ENCODE data around the gene IRF9. TPM values are rescaled to one million over a fixed set of nuclear protein-coding genes. Genes with fewer than 3 reads are reported as not detected.

The IRF9 gene
- total and polyA plus RNA-seq, 2 of the 13 experiments (the other 11 are each of a cell fraction or from before 2014, with no cell fraction given), result 14.9 to 49.7 TPM

DNA sequence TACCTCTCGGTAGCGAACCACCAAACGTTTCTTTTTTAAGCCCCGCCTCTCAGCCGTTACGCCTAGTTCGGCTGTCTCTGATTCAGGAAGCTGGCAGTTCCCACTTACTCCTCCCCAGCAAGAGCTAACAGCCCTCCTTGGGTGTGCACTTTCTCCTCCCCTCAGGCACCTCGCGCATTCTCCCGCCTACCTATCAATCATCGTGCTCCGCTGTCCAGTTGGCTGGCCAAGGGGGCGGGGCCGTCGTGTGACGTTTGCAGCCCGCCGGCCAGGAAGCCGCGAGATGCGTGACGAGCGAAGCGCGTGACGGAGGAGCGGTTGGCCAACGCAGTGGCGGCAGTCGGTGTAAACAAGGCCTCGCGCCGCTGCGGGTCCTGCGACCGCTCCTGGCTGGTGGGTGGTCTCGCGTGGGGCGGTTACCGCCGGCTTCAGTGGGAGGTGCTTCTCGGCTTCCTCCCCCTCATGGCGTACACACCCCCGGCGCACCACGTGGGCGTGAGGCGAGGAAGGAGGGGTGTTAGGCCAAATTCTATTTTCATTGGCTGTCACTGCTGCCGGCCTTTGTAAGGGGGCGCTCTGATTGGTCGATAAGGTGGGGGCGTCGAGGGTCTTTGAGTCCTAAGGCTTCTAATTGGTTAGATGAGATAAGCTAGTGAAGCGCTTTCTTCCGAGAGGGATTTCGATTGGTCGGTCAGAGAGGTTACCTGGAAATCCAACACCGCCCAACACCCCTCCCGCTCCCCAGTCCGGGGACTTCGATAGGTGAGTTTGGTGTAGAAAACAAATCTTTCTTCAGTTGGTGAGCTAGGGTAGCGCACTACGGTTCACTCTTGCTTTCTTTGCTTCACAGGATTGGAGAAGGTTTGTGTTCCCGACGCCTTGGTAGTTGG lies 46.3 kb upstream of the IRF9 start, which contains the start of the genes DCAF11 and NRL (continued):
- TF ChIP-seq, protein P1, sequence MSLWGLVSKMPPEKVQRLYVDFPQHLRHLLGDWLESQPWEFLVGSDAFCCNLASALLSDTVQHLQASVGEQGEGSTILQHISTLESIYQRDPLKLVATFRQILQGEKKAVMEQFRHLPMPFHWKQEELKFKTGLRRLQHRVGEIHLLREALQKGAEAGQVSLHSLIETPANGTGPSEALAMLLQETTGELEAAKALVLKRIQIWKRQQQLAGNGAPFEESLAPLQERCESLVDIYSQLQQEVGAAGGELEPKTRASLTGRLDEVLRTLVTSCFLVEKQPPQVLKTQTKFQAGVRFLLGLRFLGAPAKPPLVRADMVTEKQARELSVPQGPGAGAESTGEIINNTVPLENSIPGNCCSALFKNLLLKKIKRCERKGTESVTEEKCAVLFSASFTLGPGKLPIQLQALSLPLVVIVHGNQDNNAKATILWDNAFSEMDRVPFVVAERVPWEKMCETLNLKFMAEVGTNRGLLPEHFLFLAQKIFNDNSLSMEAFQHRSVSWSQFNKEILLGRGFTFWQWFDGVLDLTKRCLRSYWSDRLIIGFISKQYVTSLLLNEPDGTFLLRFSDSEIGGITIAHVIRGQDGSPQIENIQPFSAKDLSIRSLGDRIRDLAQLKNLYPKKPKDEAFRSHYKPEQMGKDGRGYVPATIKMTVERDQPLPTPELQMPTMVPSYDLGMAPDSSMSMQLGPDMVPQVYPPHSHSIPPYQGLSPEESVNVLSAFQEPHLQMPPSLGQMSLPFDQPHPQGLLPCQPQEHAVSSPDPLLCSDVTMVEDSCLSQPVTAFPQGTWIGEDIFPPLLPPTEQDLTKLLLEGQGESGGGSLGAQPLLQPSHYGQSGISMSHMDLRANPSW (CRISPR knock-in tag; IDR thresholded peaks at IDR 0.05; ENCODE audit: borderline replicate concordance), result no peak; the same call in 1 of the 2 replicates
- TF ChIP-seq ZNF329 (CRISPR knock-in tag; IDR thresholded peaks at IDR 0.05; ENCODE audit: low read depth) (peak; percentile 26; the same call in 1 of the 2 replicates), GATAD2A (CRISPR knock-in tag; IDR thresholded peaks at IDR 0.05) (peak; percentile 89; the same call in 1 of the 2 replicates), SRY (CRISPR knock-in tag; IDR thresholded peaks at IDR 0.05) (no peak), MTA3 (CRISPR knock-in tag; IDR thresholded peaks at IDR 0.05) (no peak), ZNF841 (CRISPR knock-in tag; IDR thresholded peaks at IDR 0.05; ENCODE audit: borderline replicate concordance) (no peak), ZNF883 (CRISPR knock-in tag; IDR thresholded peaks at IDR 0.05; ENCODE audit: not compliant biosample characterization) (peak; percentile 99), DMAP1 (CRISPR knock-in tag; IDR thresholded peaks at IDR 0.05) (peak; percentile 100), ZC3H4 (CRISPR knock-in tag; IDR thresholded peaks at IDR 0.05; ENCODE audit: borderline replicate concordance) (peak; percentile 98), ZBTB20 (CRISPR knock-in tag; IDR thresholded peaks at IDR 0.05; ENCODE audit: borderline replicate concordance, low read depth) (peak; percentile 96), KMT2B (CRISPR knock-in tag; IDR thresholded peaks at IDR 0.05) (peak; percentile 96), ZFY (CRISPR knock-in tag; IDR thresholded peaks at IDR 0.05) (peak; percentile 93), FOXP1 (IDR thresholded peaks at IDR 0.05) (no peak; the same call in 1 of the 2 replicates), FOXP1 (CRISPR knock-in tag; IDR thresholded peaks at IDR 0.05) (peak; percentile 5; the same call in 1 of the 2 replicates), PAF1 (CRISPR knock-in tag; IDR thresholded peaks at IDR 0.05) (peak; percentile 76; the same call in 1 of the 2 replicates), ZFP41 (CRISPR knock-in tag; IDR thresholded peaks at IDR 0.05; ENCODE audit: borderline replicate concordance) (peak; percentile 95; the same call in 1 of the 2 replicates), ZSCAN31 (CRISPR knock-in tag; IDR thresholded peaks at IDR 0.05; ENCODE audit: low read depth) (peak; percentile 96), KLF16 (CRISPR knock-in tag; IDR thresholded peaks at IDR 0.05) (peak in 1 of 2 experiments; percentile 99; a peak in 2 of 4 replicates), ZNF446 (CRISPR knock-in tag; IDR thresholded peaks at IDR 0.05) (no peak), KLF15 (CRISPR knock-in tag; IDR thresholded peaks at IDR 0.05; ENCODE audit: borderline replicate concordance) (peak; percentile 97), HOXA7 (CRISPR knock-in tag; IDR thresholded peaks at IDR 0.05) (no peak), SRSF4 (IDR thresholded peaks at IDR 0.05; ENCODE audit: low read depth, low read length, poor library complexity, severe bottlenecking) (no peak), TRIM24 (CRISPR knock-in tag; IDR thresholded peaks at IDR 0.05) (no peak), MBD4 (IDR thresholded peaks at IDR 0.05; ENCODE audit: borderline replicate concordance, low read length) (no peak), XBP1 (CRISPR knock-in tag; IDR thresholded peaks at IDR 0.05) (no peak)
- TF ChIP-seq, protein P2, sequence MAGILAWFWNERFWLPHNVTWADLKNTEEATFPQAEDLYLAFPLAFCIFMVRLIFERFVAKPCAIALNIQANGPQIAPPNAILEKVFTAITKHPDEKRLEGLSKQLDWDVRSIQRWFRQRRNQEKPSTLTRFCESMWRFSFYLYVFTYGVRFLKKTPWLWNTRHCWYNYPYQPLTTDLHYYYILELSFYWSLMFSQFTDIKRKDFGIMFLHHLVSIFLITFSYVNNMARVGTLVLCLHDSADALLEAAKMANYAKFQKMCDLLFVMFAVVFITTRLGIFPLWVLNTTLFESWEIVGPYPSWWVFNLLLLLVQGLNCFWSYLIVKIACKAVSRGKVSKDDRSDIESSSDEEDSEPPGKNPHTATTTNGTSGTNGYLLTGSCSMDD (CRISPR knock-in tag; IDR thresholded peaks at IDR 0.05), result peak; percentile 82; the same call in 1 of the 2 replicates
- TF ChIP-seq, protein P3, sequence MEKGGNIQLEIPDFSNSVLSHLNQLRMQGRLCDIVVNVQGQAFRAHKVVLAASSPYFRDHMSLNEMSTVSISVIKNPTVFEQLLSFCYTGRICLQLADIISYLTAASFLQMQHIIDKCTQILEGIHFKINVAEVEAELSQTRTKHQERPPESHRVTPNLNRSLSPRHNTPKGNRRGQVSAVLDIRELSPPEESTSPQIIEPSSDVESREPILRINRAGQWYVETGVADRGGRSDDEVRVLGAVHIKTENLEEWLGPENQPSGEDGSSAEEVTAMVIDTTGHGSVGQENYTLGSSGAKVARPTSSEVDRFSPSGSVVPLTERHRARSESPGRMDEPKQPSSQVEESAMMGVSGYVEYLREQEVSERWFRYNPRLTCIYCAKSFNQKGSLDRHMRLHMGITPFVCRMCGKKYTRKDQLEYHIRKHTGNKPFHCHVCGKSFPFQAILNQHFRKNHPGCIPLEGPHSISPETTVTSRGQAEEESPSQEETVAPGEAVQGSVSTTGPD (CRISPR knock-in tag; IDR thresholded peaks at IDR 0.05), result no peak; the same call in 1 of the 2 replicates

Measured in HepG2 (cell line).